ENCODE data around the gene LARGE2.
A peak's percentile ranks its signal among the peaks of the same experiment; 100 is the strongest.

The LARGE2 gene
- 2.1 to 9.3 (median 4.3) reads per million in 9 experiments for total RNA-seq

DNA sequence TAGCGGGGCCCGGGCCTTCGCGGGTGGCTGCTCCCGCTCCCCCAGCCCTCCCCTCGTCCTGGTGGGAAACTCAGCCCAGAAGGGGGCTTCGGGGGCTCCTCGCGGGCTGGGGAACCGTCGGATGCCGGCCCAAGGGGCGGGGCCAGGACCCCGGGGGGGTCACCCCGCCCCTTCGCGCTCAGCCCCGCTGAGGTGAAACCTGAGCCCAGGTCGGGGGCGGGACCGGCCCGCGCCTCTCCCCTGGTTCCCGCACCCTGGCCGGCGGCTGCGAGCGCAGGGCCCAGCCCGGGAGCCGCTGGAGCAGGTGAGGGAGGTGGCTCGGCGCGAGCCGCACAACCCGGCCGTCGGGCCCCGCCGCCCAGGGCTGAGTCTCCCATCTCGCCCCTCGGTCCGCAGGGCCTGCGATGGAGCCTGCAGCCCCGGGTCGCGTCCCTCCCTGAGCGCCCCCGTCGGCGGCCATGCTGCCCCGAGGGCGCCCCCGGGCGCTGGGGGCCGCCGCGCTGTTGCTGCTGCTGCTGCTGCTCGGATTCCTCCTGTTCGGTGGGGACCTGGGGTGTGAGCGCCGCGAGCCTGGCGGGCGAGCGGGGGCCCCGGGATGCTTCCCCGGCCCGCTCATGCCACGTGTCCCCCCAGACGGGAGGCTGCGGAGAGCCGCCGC lies at the start of gene LARGE2:
TSS of gene LARGE2 (plus strand) at position 232 of the 658 bp plus-strand sequence. CDS start at position 459, 227 bp downstream.
- Mint-ChIP-seq H3K4me3 (peak within 1 kb of the TSS; percentile 79 to 85), H3K4me1 (ENCODE audit: low read depth in 2 of 2) (peaks cover 35 to 45% of the 10 kb centered on the region in 2 donors), H3K9me3 (no peaks in the 10 kb centered on the region), H3K36me3 (ENCODE audit: insufficient read depth) (peaks cover 15% of the 10 kb centered on the region), H3K27me3 (peaks cover 0 to 5% of the 10 kb centered on the region in 2 donors), H3K27ac (peak within 1 kb of the TSS in 1 of 2 donors; percentile 88)
- ATAC-seq (replicated peaks): no peak
- no peak for DNase-seq

GRCh38 chr11:45876401-45876800 lies 46.1 kb upstream of the LARGE2 start:
- no peak overlapping the region for H3K4me3 Mint-ChIP-seq
- DNase-seq: no peak
- peaks cover 0 to under 1% of the 10 kb centered on the region in 2 donors for H3K4me1 Mint-ChIP-seq (ENCODE audit: low read depth in 2 of 2)
- H3K9me3 Mint-ChIP-seq: no peaks in the 10 kb centered on the region
- H3K27ac Mint-ChIP-seq: no peak overlapping the region
- peaks cover 43% of the 10 kb centered on the region for H3K36me3 Mint-ChIP-seq (ENCODE audit: insufficient read depth)
- no peak for ATAC-seq (replicated peaks)
- H3K27me3 Mint-ChIP-seq: no peaks in the 10 kb centered on the region

GRCh38 chr11:45877221-45877620 lies 45.2 kb upstream of the LARGE2 start:
- H3K4me1 Mint-ChIP-seq (ENCODE audit: low read depth in 2 of 2): no peaks in the 10 kb centered on the region
- ATAC-seq (replicated peaks) (no peak), DNase-seq (no peak)
- no peak overlapping the region for H3K4me3 Mint-ChIP-seq
- H3K9me3 Mint-ChIP-seq: no peaks in the 10 kb centered on the region
- H3K27ac Mint-ChIP-seq: no peak overlapping the region
- H3K27me3 Mint-ChIP-seq: no peaks in the 10 kb centered on the region
- peaks cover 45% of the 10 kb centered on the region for H3K36me3 Mint-ChIP-seq (ENCODE audit: insufficient read depth)

GRCh38 chr11:45877845-45878244 lies 44.6 kb upstream of the LARGE2 start:
- DNase-seq: no peak
- Mint-ChIP-seq H3K9me3 (no peaks in the 10 kb centered on the region), H3K36me3 (ENCODE audit: insufficient read depth) (peaks cover 45% of the 10 kb centered on the region), H3K27ac (no peak overlapping the region), H3K27me3 (no peaks in the 10 kb centered on the region), H3K4me3 (no peak overlapping the region), H3K4me1 (ENCODE audit: low read depth in 2 of 2) (no peaks in the 10 kb centered on the region)
- no peak for ATAC-seq (replicated peaks)

DNA sequence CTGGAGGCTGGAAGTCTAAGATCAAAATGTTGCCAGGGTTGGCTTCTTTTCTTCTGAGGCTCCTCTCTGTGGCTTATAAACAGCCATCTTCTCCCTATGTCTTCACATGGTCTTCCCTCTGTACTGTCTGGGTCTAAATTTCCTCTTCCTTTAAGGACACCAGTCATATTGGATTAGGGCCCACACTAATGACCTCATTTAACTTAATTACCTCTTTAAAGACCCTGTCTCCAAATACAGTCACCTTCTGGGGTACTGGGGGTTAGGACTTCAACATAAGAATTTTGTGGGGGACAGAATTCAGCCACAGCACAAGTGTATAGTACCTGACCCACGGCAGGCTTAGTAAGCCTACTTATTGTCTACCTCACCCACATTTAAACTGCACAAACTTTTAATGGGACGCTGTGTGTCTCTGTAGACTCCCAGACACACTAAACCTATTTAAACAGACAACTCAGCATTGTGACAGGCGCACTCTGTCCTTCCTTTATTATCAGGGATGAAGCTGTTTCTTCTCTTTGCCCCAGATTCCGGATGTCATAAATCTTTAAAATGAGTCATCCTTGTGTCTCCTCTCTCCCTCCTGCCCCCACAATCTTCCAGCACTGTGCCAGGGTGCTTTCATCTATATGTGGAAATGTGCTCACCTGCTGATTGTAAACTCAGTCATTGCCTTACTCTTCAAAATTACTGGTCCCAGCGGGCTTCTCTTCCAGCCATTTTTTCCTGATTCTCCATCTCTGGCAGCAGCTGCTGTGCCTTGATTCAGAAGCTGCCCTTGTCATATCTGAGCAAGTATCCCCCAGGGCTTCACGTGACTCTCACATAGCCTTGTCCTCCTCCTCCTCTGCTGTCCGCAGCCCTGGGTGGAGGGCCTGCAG lies 42.4 kb upstream of the LARGE2 start:
- DNase-seq (no peak), ATAC-seq (replicated peaks) (no peak)
- no peak overlapping the region for H3K4me3 Mint-ChIP-seq
- H3K9me3 Mint-ChIP-seq: no peaks in the 10 kb centered on the region
- H3K4me1 Mint-ChIP-seq (ENCODE audit: low read depth in 2 of 2): peaks cover 8 to 11% of the 10 kb centered on the region in 2 donors
- H3K27ac Mint-ChIP-seq: peak overlapping the region in 1 of 2 donors; percentile 5
- H3K36me3 Mint-ChIP-seq (ENCODE audit: insufficient read depth): peaks cover 37% of the 10 kb centered on the region
- no peaks in the 10 kb centered on the region for H3K27me3 Mint-ChIP-seq

DNA sequence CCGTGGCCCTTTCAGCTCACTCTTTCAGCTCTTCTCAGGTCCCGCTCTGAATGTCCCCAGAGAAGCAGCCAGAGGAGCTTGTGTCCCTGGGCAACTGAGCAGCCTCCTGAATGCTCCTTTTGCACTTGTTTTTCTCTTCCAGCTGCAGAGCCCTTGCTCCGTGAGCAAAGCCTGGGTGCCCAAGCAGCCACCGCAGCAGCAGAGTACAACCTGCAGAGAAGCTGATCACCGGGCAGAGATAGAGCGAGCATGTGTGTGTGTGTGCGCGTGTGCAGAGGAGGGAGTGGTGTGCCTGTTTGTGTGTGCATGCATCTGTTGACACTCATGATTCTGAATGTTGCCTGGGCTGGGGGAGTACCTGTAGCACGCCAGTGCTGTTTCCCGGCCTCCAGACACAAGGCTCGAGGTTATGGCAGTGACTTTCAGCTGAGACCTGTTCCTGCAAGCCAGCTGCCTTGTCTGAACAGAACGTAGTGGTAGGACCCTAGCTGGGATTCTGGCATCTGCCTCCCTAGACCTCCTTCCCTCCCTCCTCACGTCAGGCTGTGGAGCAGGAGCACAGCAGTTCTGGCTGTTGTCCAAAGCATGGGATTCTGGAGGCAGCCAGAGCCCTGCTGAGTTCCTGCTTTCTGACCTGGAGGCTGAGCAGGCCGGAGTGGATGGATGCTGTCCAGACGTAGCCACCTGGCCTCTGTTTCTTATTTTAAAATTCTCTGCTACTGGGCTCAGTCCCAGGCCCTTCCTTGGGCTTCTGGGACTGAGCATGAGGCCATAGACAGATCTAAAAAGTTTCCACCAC lies 41.5 kb upstream of the LARGE2 start:
- Mint-ChIP-seq H3K4me1 (ENCODE audit: low read depth in 2 of 2) (peaks cover 11 to 14% of the 10 kb centered on the region in 2 donors), H3K36me3 (ENCODE audit: insufficient read depth) (peaks cover 30% of the 10 kb centered on the region), H3K27me3 (no peaks in the 10 kb centered on the region), H3K4me3 (no peak overlapping the region), H3K27ac (no peak overlapping the region), H3K9me3 (no peaks in the 10 kb centered on the region)
- ATAC-seq (replicated peaks) (no peak), DNase-seq (no peak)

DNA sequence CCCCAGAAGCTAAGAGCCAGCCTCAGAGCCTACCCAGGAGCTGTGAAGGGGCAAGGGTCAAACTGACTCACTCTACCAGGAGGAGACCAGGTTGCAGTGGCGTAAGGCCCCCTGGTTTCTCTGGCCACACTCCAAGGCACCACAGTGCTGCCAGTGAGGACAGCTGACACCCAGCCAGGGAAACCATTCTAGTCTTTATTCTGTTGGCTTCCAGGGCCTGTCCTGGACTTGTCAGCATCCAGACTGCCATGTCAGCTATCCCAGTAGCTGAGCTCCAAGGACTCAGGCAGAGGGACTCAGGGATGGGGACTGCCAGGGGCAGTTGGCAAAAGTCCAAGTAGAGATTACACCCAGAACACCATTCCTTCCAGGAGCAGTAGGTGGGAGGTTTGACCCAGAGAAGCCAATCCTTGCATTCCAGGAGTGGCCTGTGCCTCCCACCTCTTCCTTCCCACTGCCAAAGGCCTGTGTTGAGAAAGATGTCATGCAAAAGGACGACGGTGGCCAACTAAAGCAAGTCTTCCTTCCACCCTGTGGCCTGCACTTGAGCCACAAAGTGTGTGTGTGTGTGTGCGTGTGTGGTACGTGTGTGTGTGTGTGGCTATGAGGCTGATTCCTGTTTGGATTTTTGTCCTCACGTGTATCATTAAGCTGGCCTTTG lies 40.6 kb upstream of the LARGE2 start:
- no peaks in the 10 kb centered on the region for H3K27me3 Mint-ChIP-seq
- DNase-seq: no peak
- H3K36me3 Mint-ChIP-seq (ENCODE audit: insufficient read depth): peaks cover 29% of the 10 kb centered on the region

GRCh38 chr11:45884596-45885185 lies 37.8 kb upstream of the LARGE2 start:
- peak overlapping the region; percentile 51 to 80 for H3K27ac Mint-ChIP-seq
- no peak for DNase-seq
- peak overlapping the region; percentile 74 to 77 for H3K4me3 Mint-ChIP-seq
- ATAC-seq (replicated peaks): no peak
- no peaks in the 10 kb centered on the region for H3K9me3 Mint-ChIP-seq
- peaks cover 11 to 14% of the 10 kb centered on the region in 2 donors for H3K4me1 Mint-ChIP-seq (ENCODE audit: low read depth in 2 of 2)
- no peaks in the 10 kb centered on the region for H3K27me3 Mint-ChIP-seq
- peaks cover 19% of the 10 kb centered on the region for H3K36me3 Mint-ChIP-seq (ENCODE audit: insufficient read depth)

More for the DNA sequence above, 40.6 kb upstream of the LARGE2 start:
- Mint-ChIP-seq H3K9me3 (no peaks in the 10 kb centered on the region), H3K4me1 (ENCODE audit: low read depth in 2 of 2) (peaks cover 11 to 14% of the 10 kb centered on the region in 2 donors), H3K27ac (no peak overlapping the region), H3K4me3 (no peak overlapping the region)
- no peak for ATAC-seq (replicated peaks)

- peak within 1 kb of the TSS; percentile 51 to 80 for H3K27ac Mint-ChIP-seq
- peaks cover 0 to 2% of the 10 kb centered on the region in 2 donors for H3K27me3 Mint-ChIP-seq
- ATAC-seq (replicated peaks) (peak; percentile 80), DNase-seq (peak; percentile 41 to 50 (median 43))
- H3K4me3 Mint-ChIP-seq: peak within 1 kb of the TSS; percentile 74 to 77
- peaks cover 19% of the 10 kb centered on the region for H3K36me3 Mint-ChIP-seq (ENCODE audit: insufficient read depth)
- H3K4me1 Mint-ChIP-seq (ENCODE audit: low read depth in 2 of 2): peaks cover 11 to 14% of the 10 kb centered on the region in 2 donors
- H3K9me3 Mint-ChIP-seq: no peaks in the 10 kb centered on the region
Observed at GRCh38 chr11:45885274-45885920, 37.1 kb upstream of the LARGE2 start, which contains the start of gene MAPK8IP1. Gene MAPK8IP1 (plus strand): TSS chr11:45885651. CDS start chr11:45885821, 170 bp downstream.

DNA sequence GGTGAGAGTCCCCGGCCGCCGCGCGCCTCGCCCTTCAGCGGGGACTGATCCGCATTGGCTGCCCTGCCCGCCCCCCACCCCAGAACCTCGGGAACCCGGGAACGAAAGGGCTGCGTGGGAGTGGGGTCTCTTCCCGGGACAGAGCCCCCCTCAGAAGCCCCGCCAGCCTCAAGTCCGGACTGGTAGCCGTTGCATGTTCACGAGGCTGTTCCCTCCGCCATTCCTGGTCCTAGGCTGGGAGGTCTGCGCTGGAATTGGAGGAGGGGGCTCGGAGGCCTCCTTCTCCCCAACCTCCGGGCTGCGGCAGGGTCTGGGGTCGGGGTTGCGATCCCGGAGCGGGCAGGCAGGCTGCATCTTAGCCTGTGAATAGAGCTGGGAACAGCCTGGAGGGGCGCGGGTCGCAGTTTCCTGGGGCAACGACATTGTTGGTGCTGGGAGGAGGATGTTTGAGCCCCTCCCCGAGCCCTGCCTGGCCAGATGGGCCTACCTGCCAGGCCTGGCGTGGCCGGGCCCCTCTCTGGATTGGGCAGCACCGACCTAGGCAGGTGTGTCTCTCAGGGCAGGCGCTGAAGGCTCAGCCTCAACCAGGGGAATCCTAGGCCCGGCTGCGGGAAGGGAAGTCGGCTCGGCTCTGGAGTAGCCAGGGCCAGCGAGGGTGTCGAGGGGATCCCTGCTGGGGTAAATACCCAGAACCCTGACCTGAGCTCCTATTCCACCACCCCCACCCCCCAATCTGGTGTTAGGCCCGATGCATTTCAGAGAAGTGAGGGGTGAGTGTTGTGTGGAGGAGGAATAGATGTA lies 36.3 kb upstream of the LARGE2 start:
- Mint-ChIP-seq H3K36me3 (ENCODE audit: insufficient read depth) (peaks cover 19% of the 10 kb centered on the region), H3K27me3 (peaks cover 0 to 9% of the 10 kb centered on the region in 2 donors), H3K4me1 (ENCODE audit: low read depth in 2 of 2) (peaks cover 11 to 14% of the 10 kb centered on the region in 2 donors), H3K27ac (no peak overlapping the region), H3K9me3 (no peaks in the 10 kb centered on the region), H3K4me3 (peak overlapping the region in 1 of 2 donors; percentile 74)
- DNase-seq (no peak), ATAC-seq (replicated peaks) (no peak)

DNA sequence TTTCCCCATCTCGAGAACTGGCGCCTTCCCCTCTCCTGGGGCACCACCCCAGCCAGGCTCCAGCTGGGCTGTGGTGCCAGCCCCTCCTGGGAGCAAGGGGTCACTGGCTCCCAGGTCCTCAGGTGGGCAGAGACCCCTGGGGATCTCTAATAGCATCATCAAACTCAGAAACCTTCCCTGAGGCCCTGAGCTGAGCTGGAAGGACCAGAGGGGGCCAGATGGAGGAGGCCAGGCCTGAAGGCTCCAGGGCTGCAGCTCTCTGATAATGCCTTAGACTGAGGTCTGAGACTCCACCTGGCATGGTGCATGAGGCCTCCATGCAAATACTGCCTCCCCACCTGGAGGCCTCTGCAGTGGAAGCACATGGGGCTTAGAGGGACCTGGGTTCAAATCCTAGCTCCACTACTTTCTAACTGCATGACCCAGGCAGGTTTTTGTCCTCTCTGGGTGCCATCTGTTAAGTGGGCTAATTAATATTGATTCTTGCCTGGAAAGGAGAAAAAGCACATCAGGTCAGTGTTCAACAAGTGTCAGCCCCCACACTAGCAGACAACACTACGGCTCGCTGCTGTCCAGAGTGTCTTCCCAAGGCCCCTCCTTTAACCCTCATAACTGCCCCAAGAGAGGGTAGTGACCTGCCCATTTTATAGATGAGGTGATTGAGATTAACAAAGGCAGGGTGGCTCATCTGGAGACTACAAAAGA lies 35.5 kb upstream of the LARGE2 start:
- ATAC-seq (replicated peaks) (no peak), DNase-seq (no peak)
- peaks cover 13% of the 10 kb centered on the region for H3K36me3 Mint-ChIP-seq (ENCODE audit: insufficient read depth)
- peak overlapping the region in 1 of 2 donors; percentile 74 for H3K4me3 Mint-ChIP-seq
- H3K27me3 Mint-ChIP-seq: peaks cover 0 to 17% of the 10 kb centered on the region in 2 donors
- peaks cover 11 to 14% of the 10 kb centered on the region in 2 donors for H3K4me1 Mint-ChIP-seq (ENCODE audit: low read depth in 2 of 2)
- H3K27ac Mint-ChIP-seq: no peak overlapping the region
- no peaks in the 10 kb centered on the region for H3K9me3 Mint-ChIP-seq

All from effector memory CD8-positive, alpha-beta T cell (primary cell).